HG03103 (cell line): ENCODE measurements around the gene TP53I11.

Source experiments
- ATAC-seq: cut with Tn5 transposase; IDR thresholded peaks from one replicate; pipeline ENCODE4 v1.9.1; 2021; ENCODE audit warnings: low read depth; ENCODE audit not compliant: unreplicated experiment

The TP53I11 gene

GRCh38 chr11:44942029-44942955 is 8.4 kb downstream of the TP53I11 start:
- no peak for ATAC-seq

GRCh38 chr11:44941259-44942021 is 9.2 kb downstream of the TP53I11 start:
- no peak for ATAC-seq

- no peak for ATAC-seq
Observed at GRCh38 chr11:44940835-44941234, 9.8 kb downstream of the TP53I11 start.

- no peak for ATAC-seq
Observed at GRCh38 chr11:44940404-44940803, 10.3 kb downstream of the TP53I11 start.

GRCh38 chr11:44939673-44940395 is 10.8 kb downstream of the TP53I11 start:
- no peak for ATAC-seq

GRCh38 chr11:44938066-44938691 is 12.5 kb downstream of the TP53I11 start:
- no peak for ATAC-seq

- ATAC-seq: no peak
Observed at GRCh38 chr11:44936951-44937543, 13.6 kb downstream of the TP53I11 start.

GRCh38 chr11:44936525-44936924 is 14.2 kb downstream of the TP53I11 start:
- ATAC-seq: peak; percentile 63

- no peak for ATAC-seq
Observed at GRCh38 chr11:44934735-44935250, 15.9 kb downstream of the TP53I11 start.

GRCh38 chr11:44934110-44934509 is 16.6 kb downstream of the TP53I11 start:
- ATAC-seq: no peak

GRCh38 chr11:44931466-44931865 is 19.2 kb downstream of the TP53I11 start:
- ATAC-seq: no peak

GRCh38 chr11:44930588-44931302 is 19.9 kb downstream of the TP53I11 start:
- ATAC-seq: no peak

- ATAC-seq: no peak
Observed at GRCh38 chr11:44928816-44929215, 21.9 kb downstream of the TP53I11 start.

GRCh38 chr11:44928144-44928543 is 22.5 kb downstream of the TP53I11 start:
- no peak for ATAC-seq

GRCh38 chr11:44927174-44927661 is 23.5 kb downstream of the TP53I11 start:
- no peak for ATAC-seq

- no peak for ATAC-seq
Observed at GRCh38 chr11:44926036-44926435, 24.6 kb downstream of the TP53I11 start.

GRCh38 chr11:44923806-44924205 is 26.9 kb downstream of the TP53I11 start:
- no peak for ATAC-seq

GRCh38 chr11:44923115-44923514 is 27.6 kb downstream of the TP53I11 start:
- no peak for ATAC-seq

- ATAC-seq: no peak
Observed at GRCh38 chr11:44920451-44920850, 30.2 kb downstream of the TP53I11 start.
